NCI-H146 treated with DMSO at 0.1 percent for 48 hours (cell line): Measurements from ENCODE around the gene TMEM115.

Experiments
- DNase-seq: peaks from one replicate; lab custom pipeline; 2025; ENCODE audit not compliant: unreplicated experiment; lab: John Stamatoyannopoulos, UW

TMEM115 gene

DNA sequence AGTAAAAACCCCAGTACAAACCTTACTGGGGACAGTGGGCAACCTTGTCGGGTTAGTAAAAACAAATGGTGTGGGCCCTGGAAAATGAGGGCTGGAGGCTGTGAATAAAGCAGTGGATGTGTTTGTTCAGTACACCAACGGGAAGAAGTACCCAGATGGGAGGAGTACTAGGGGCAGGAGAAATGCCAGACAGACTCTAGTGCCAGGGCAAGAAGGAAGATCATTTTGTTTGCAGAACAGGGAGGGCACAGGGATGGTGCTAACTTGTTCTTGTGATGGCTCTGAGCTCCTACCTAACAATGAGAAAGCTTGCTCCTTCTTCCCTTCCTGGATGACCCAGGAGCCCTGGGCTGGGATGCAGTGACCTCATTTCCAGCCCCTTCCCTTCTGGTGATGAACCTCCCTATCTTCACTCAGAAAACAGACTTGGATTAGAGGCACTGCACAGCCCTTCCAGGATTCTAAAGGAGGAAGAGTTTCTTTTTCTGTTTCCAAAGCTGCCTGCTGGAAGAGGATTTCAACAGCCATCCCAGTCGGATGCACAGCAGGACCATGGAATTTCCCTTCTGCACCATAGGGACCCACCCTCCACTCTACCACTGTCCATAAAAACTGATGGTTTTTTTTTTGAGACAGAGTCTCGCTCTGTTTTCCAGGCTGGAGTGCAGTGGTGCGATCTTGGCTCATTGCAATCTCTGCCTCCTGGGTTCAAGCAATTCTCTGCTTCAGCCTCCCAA is 24.8 kb downstream of the TMEM115 start:
- DNase-seq = no peak

DNA sequence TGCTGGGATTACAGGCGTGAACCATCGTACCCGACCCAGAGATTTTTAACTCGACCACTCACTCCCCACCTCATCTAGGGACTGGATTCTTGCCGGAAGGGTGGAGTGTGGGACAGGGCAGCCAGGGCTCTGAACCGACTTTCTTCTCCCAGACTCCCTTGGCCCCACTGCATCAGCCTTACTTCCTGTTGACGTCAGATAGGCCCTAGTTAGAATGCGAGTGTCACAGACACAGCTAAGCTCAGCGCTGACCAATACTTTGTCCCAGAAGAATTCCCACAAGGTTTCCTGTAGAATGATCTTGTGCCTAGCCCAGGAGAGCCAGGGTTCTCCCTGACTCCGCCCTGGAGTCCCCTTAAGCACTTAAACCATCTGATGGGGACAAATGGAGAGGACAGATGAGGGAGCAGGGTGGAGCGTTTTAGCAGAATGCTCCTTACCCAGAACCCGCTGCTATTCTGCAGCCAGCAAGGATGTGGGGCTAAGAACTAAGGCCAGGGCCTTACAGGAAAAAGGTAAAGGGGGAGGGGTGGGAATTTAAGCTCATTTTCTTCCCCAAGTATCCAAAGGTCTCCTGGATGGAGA is 25.5 kb downstream of the TMEM115 start:
- no peak for DNase-seq

DNA sequence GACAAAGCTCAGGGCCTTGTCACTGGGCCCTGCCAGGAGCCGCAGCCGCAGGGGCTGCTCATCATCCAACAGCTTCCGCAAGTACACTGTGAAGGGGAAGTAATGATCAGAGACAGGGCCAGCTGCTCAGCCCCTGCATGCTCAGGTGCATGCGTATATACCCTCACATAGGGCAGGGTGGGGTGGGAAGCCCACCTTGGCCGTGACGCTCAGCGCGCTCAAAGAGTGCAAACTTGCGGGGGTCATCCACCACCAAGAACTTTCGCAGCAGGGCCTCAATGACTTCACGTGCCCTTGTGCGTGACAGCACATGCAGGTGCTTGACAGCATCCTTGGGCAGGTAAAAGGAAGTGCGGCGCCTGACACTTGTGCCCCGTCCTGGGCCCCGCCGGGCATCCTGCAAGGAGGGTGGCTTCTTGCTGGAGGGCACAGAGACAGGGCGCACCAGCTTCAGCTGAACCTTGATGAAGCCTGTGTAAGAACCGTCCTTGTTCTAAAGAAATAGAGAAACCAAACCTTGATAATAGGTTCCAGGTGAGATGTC is 27.9 kb downstream of the TMEM115 start:
- no peak for DNase-seq

DNA sequence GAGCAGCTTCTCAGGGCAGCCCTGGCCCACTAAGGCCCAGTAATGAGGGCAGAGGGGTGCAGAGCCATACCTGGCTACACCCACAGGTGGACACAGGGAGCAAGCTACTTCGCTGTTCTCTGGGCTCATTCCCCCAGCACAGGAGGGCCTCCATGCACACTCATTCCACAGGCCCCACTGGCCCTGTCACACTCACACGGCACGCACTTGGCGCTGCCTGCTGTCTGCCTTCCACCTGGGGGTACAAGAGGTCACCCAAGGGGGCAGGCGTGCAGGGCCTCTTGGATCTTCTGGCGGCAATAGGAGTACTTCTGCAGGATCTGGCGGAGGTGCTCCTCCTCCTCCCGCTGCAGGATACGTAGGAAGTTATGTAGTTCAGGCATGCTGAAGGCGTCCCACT is 29.0 kb downstream of the TMEM115 start:
- DNase-seq = no peak

DNA sequence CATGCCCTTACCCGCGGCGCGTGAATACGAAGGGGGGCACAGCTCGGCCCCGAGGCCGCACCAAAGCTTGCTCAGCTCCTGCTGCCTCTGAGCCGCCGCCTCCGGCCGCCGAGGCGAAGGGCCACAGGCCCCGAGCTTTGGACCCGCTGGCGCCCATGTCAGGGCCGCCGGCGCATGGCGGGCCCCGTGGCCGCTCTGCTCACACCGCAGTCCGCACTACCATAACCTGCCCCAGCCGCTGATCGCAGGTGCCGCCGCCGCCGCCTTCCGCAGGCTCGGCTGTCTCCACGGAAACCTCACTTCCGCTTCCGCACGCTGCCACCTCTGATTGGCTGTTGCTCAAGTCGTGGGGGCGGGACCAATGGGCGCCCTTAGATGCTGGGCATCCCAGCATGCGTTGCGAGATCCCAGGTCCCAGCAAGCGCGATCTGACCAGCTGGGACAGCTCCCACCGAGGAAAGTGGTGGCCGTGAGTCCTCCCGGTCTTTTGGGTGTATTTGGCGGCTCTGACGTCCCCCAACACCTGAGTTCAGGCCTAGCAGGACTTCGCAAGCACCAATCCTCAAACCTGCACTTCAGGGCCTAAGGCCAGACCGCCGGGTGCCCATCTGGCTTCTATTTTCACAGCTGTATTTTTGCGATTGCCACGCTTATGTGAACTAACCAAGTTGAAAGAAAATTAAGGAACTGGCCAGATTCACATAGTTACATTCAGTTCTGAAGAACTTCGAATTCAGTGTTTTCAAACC is 31.2 kb downstream of the TMEM115 start, which contains the start of gene TUSC2:
Gene TUSC2 (minus strand): TSS at position 281 of the 749 bp plus-strand sequence. CDS start 124 bp downstream, at position 157.
- peak; percentile 78 for DNase-seq

DNA sequence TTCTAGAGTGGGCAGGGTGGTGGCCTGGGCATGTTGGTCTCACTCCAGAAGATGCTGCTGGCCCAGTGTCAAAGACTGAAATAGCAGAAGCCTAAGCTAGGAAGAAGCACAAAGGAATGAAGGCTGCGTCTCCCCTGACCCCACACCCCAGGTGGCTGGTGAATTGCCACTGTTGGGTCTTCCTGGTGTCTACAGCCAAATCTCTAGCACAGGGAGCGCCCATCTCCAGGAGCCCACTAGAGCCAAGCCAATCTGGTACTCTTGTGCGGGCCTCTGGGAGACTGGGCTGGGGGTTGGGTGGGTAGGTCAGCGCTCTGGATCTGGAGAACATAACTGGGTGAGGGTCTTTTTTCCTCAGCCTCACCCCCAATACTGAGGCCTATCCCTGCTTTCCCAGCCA is 32.2 kb downstream of the TMEM115 start:
- no peak for DNase-seq

DNA sequence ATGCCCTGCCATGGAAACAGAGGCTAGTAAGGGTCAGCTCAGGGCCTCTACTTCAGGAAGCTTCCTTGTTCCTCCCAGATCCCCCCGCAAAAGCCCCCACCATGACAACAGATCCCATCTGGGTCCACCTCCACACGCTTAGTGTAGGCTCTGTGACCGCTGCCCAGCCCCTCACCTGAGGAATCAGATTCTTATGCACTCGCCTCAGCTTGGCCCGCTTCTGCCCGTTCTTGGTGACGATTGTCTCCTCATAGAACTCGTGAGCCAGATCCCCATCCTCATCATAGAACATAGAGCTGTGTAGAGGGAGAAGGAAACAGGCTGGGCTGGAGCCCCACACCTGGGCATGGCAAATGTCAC is 33.2 kb downstream of the TMEM115 start:
- DNase-seq = no peak

DNA sequence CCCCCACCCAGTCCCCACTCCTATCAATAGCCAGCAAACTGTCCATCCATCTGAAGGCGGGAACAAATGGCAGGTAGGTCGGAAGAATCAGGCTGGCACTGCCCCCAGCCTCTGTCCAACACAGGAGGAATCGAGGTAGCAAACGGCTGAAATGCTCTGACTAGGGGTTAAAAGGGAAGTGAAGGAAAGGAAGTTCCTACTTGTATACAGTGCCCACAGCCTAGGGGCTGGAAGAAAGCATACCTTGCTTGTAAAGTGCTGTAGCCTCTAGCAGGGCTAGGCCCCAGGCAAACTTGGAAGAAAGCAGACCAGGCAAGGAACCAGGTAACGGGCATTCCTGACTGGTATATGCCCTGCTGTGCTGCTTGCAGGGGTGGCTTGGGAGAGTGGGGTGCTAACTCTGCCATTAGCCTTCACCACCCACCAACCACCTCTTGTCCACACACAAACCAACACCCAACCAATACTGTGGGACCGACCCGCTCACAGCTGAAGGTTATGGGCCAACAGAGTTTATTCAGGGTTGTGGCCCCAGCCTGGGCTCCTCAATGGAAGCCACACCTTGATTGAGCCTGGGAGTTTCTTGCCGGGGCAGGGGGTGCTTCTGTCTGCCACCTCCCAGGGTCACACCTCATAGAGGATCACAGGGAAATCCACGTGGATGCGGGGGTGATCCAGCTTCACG is 33.7 kb downstream of the TMEM115 start:
- no peak for DNase-seq

DNA sequence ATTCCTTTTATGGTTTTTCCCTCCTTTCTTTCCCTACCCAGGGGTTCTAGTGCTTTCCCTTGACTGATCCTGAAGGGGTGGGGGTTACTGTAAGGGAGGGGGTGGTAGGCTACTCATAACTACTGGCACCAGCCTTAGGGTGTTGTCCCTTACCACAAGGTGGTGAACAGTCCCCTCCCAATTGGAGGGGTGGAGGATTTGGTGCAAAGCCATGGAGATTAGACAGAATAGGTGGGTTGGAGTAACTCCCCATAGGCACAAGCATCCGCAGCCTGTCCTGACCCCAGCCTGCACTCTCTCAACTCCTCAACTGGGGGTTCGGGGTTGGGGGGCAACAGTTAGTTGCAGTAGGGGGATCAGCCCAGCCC is 34.2 kb downstream of the TMEM115 start:
- DNase-seq = no peak

DNA sequence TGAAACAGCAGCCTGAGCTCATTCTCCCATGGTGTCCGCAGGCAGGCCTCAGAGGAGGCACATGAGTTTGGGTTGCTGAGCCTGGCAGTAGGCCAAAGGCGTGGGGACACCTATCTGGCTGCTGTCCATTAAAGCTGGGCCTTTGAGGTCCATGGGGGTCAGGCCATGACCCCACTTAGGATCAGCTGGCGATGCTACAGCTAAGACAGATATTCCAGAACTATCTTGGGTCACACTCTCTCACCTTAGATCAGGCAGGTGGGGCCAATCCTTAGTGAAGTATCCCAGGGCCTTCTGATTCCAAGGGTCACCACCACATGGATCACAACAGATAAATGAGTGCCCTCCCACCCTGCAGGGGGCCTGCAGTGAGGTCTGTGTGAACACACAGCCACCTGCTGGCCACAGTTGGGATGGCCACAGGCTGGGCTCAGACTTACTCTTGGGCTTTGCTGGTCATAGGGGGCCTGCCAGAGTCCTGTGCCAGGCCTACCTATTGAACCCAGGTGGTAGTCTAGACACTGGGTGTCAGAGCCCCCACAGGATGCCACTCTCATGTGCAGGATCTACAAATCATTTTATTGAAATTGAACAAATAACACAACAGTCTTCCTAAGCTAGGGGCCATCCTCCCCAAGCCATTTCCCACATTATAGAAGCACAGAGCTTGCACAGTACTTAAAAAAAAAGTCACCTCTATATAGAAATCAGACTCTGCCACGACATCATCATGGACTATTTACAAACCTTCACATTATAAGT is 34.8 kb downstream of the TMEM115 start:
- peak; percentile 1 for DNase-seq

DNA sequence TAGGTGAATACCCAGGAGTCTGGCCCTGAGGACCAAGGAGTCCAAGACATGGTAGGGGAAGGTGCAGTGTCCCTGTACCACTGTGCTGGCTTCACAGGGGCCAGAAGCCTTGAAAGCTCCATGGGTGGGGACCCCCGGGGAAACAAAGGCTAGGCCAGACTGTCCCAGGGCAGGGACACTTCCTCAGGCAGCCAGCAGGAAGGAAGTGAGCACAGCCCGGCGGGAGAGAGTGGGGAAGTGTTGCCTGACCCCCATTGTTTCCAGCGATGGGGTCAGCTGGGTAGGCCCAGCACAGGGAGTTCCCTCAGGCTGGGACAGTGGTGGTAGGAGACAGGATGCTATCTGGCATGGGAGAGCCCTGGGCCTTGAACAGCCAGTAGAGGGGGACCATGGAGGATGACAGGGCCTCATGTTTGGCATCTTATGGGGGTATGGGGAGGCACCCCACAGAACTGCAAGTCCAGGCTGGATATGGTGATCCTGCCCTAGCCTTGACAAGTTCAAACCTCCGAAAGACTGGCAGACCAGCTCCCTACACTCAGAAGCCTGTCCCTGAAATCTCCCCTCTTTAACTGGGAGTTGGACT is 35.6 kb downstream of the TMEM115 start:
- DNase-seq = no peak

DNA sequence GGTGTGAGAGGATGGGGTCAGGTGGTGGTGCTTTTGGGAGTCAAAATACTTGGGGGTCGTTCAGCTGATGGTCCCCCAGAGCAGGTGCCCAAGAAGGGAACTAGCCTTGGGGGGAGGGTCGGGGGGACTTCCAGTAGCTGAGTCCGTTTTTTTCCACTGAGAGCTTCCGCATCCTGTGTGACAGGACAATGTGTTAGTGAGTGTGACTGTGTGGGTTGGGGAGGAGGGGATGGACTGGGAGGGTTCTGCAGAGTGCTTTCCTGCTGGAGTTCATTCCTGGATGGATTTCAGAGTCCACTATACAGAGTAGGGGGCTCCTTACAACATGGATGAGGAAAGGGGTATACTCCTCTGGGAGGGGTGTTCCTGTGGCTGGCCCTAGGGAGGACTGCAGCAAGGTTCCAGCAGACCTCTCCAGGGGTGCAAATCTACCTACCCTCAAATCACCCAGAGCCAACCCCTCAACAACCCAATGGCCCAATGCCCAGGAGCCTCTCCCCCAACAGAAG is 36.2 kb downstream of the TMEM115 start:
- DNase-seq = no peak

DNA sequence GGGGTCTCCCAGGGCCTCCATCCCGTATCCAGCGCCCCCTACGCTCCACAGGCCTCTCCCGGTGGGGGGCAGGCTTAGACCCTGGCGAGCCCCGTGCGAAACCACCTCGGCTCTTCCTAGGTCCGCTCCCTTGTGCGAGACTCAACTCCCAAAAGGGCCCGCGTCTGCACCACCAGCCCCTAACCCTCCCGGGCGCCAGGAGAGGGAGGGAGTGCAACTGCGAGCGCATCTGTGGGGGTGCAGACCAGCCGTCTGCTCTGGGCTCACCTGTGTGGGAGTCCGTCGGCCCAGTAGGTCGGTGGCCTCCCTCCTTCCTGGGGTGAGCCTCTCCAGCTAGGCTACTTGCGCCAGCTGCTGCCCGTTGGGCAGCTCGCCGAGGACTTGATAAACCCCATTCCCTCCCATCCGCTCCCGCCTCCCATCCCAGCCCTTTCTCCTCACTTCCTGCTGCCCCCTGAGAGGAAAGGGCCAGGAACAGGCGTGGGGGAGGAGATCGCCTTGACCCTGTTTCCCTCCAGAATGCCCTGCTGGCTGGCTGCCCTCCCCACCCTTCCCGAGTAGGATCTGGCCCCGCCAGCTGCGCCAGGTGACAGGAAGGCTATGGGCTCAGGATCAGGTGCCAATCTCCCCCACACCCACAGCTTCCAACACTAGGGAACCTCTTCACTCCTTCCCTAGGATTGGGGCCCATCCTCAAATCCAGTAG is 36.8 kb downstream of the TMEM115 start, which contains the start of gene HYAL2:
Gene HYAL2 (minus strand): TSS at position 360 of the 706 bp plus-strand sequence. CDS start 2,256 bp downstream, outside the sequence.
- DNase-seq = no peak

DNA sequence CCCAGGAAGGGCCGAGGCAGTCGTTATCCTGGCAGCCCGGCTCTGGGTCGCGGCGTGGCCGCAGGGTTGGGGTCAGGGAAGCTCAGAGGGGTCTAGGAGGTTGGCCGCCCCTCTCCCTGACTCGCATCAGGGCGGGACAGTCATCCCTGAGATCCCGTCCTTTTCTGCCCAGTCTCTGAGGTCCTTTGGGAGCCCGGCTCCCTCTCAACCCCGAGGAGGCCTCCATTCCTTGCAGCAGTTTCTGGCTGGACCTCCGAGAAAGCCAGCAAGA is 37.3 kb downstream of the TMEM115 start:
- no peak for DNase-seq

DNA sequence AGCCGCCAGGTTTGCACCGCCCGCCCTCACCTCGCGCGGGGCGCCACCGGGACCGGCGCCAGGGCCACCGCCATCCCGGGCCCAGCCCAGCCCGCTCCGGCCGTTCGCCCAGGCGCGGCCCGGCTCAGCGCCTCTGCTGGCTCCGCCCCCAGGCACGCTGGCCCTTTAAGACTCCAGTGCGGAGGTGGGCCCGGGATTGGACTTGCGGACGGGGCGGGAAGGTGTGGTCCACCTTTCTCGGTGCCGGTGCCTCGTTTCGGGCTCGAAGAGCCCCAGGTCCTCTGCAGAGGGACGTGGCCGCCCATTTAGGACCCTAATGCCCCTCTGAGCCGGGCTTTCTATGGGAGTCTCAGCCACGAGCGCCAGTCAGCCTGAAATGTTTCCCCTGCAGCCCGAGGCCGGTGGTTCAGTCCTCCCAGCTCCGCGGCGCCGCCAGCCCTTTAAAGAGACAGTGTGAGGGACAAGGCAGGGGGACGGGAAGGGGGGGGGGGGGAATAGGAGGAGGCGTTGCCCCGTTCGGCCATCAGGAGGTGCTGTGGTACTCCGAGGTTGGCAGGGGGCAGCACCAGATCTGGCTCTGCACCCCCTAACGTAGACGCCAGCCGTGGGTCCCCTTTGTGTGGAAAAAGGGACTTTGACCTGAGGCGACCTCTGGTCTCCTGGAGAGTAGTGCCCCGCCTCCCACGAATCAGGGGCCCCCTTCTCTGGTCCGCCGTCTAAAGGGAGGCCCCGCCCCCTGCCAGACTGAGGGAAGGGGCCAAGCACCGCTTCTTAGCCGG is 37.8 kb downstream of the TMEM115 start:
- peak; percentile 52 for DNase-seq

DNA sequence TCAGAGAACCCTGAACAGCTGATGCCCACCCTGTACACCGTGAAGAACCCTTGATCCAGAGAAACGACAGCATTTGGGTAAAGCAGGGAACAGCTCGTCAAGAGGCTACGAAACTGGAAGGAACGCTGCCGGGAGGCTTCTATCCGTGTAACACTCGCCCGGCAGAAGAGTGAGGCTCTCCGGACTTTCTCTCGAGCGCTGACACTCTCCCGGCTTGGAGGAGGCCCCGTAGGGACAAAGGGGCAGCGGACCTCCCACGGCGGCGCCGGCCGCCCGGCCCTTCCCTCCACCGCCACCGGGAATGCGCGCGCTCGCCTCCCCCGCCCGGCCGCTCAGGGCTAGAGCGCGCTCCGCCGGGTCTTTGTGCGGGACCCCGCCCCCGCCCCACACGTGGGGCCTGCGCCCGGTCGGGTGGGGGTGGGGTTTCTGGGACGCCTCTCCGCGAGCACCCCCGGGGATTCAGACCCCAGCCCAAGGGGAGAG is 38.4 kb downstream of the TMEM115 start:
- peak; percentile 25 for DNase-seq

DNA sequence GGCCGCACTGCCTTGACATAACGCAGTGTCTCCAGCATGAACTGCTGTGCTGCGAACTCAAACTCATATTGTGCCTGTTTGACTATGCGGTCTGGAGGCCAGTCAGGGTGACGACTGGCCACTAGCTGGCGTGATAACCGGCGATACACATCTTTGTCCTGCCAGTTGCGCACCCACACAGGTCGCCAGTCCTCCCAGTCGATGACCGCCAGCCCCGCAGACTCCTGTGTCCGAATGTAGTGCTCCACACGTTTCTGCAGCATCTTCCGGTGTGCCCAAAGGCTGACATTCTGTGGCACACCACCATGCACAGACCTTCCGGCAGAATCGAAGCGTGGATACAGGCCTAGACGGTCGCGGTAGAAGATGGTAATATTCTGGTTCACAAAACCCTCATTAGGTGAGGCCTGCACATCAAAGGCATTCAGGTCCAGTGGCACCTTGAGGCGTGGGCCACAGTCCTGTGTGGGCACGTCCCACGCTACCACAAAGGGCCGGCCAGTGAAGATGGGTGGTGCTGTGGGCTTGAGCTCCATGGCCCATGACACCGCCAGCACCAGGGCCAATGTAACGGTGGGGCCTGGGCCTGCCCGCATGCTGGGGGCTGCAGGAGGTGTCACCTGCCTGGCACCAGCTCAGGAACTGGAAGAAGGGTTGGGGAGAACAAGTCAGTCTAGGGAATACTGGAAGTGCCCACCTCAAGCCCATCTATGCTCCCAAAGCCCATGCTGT is 39.3 kb downstream of the TMEM115 start:
- DNase-seq = no peak
